Spleen (tissue), 11 donors: ENCODE results near the gene MSMB. TPM values are rescaled to one million over a fixed set of nuclear protein-coding genes. Genes with fewer than 3 reads are reported as not detected.
"Not testable (repeated sequence)": the region's sequence is repeated elsewhere in the genome, so short reads cannot be mapped to it uniquely, and the experiment has no call there.

Experiments
- DNase-seq: peaks from one replicate; pipeline ENCODE4 v3.0.0-alpha.2; 2020
- H3K27ac ChIP-seq, 8 donors: fragments of 200-600 bp; sonication (generic) in 7 of 8; 1 replicate in 4 of 8; 2 replicates in 4 of 8; pipeline versions ENCODE4 v1.5.0 to v1.8.0; 2016 to 2021; ENCODE audit warnings: inconsistent platforms in 4 of 8, mild to moderate bottlenecking in 4 of 8, moderate library complexity in 1 of 8
- H3K27me3 ChIP-seq, 7 donors: fragments of 200-600 bp; sonication (generic) in 6 of 7; replicated peaks in 1 of 7; 1 replicate in 4 of 7; 2 replicates in 3 of 7; pipeline versions ENCODE4 v1.5.0 to v1.8.0; 2016 to 2021; ENCODE audit warnings: inconsistent platforms in 3 of 7, mild to moderate bottlenecking in 1 of 7
- H3K36me3 ChIP-seq, 6 donors: fragments of 200-600 bp; sonication (generic) in 5 of 6; 1 replicate in 4 of 6; 2 replicates in 2 of 6; pipeline versions ENCODE4 v1.5.0 to v1.8.0; 2016 to 2021; ENCODE audit warnings: inconsistent platforms in 2 of 6
- H3K4me1 ChIP-seq, 6 donors: fragments of 200-600 bp; sonication (generic) in 5 of 6; 1 replicate in 3 of 6; 2 replicates in 3 of 6; pipeline versions ENCODE4 v1.5.0 to v1.8.0; 2016 to 2021; ENCODE audit warnings: inconsistent platforms in 3 of 6
- H3K4me3 ChIP-seq, 8 donors: fragments of 200-600 bp; sonication (generic) in 7 of 8; 1 replicate in 4 of 8; 2 replicates in 4 of 8; pipeline versions ENCODE4 v1.5.0 to v1.8.0; 2016 to 2021; ENCODE audit warnings: inconsistent platforms in 4 of 8, mild to moderate bottlenecking in 4 of 8, moderate library complexity in 2 of 8
- H3K9me3 ChIP-seq, 8 donors: fragments of 200-600 bp; sonication (generic) in 7 of 8; 1 replicate in 4 of 8; 2 replicates in 4 of 8; pipeline versions ENCODE4 v1.5.0 to v1.8.0; 2016 to 2021; ENCODE audit warnings: inconsistent platforms in 4 of 8
- POLR2A ChIP-seq, 3 donors: fragments of 450-650 bp; IDR thresholded peaks; one replicate each; pipeline ENCODE4 v1.5.1; 2017; ENCODE audit warnings: antibody characterized with exemption in 3 of 3, mild to moderate bottlenecking in 1 of 3
- POLR2AphosphoS5 ChIP-seq, 3 donors: sonication (generic); formaldehyde crosslinking; IDR thresholded peaks; one replicate each; pipeline ENCODE4 v1.5.1; 2017; ENCODE audit warnings: antibody characterized with exemption in 3 of 3
- WGBS, 5 donors: extraction: QIAGEN DNeasy Blood & Tissue Kit in 3 of 5; methylation state at CpG; one replicate each; pipeline versions ENCODE4 v1.1.5 to v1.1.7; 2013 to 2018; 5-methylcytosine and 5-hydroxymethylcytosine counted together
- intact Hi-C: fragments of 100-400 bp; cut with DNase I; formaldehyde crosslinking; loops from one replicate; pipeline ENCODE4 v1.15.0; 2023; ENCODE audit warnings: low total_unique reads
- polyA plus RNA-seq, 3 donors: library from polyadenylated mRNA; stranded (reverse); fragments of 200-250 nt; gene quantifications; one replicate each; pipeline ENCODE4 v1.2.1, GENCODE V29; 2013
- total RNA-seq, 7 donors: library from RNA; depleted of rRNA in 3 of 7; stranded (reverse); fragments of >200 nt in 3 of 7; fragmentation: NEBNext Ultra II Directional in 4 of 7; extraction: Animal tissue kit (Norgen Biotek cat#: 25700) in 4 of 7; gene quantifications; one replicate each; pipeline versions ENCODE4 v1.1.0 to v1.2.1, GENCODE V29; 2016 to 2021
- TF ChIP-seq, protein P1 (sequence below), 11 experiments: fragments of 200-600 bp in 7 of 11; fragments of 450-650 bp in 4 of 11; sonication (generic) in 4 of 11; IDR thresholded peaks in 8 of 11; conservative IDR thresholded peaks in 3 of 11; 1 replicate in 7 of 11; 2 replicates in 4 of 11; pipeline versions ENCODE4 v1.4.0 to v1.8.0; 2016 to 2021; ENCODE audit warnings: antibody characterized with exemption in 11 of 11, inconsistent platforms in 4 of 11, mild to moderate bottlenecking in 1 of 11
- donor health status: healthy with polysubstance abuse.
- donor health status: DM: no; HTN: no; CAD: no; lungs with moderate emphysema.
- donor health status: DM: no; HTN: no; CAD: no.
- donor health status: Bipolar disorder and iron deficiency.
- donor health status: healthy.
- donor health status: DM: no; HTN: no; CAD: no.
- donor health status: DM: yes; HTN: yes; CAD: no.

MSMB gene
- total and polyA plus RNA-seq, 10 donors = not detected

GRCh38 chr10:46052057-46052790 is 6.2 kb upstream of the MSMB start:
- Histone ChIP-seq H3K27ac (no peak overlapping the region), H3K4me1 (peaks cover 0 to 5% (median 0%) of the 10 kb centered on the region in 6 donors), H3K36me3 (no peaks in the 10 kb centered on the region), H3K27me3 (peaks cover 0 to 5% (median 0%) of the 10 kb centered on the region in 7 donors), H3K4me3 (no peak overlapping the region), H3K9me3 (peaks cover 0 to 10% (median 7%) of the 10 kb centered on the region in 8 donors)
- no peak for DNase-seq
- WGBS, 5 donors = 66 to 77% (median 73%) methylated on average over 7 of the region's 7 CpGs
- TF ChIP-seq POLR2A (IDR thresholded peaks at IDR 0.05) (no peak), POLR2AphosphoS5 (IDR thresholded peaks at IDR 0.05) (no peak)
- TF ChIP-seq, protein P1, sequence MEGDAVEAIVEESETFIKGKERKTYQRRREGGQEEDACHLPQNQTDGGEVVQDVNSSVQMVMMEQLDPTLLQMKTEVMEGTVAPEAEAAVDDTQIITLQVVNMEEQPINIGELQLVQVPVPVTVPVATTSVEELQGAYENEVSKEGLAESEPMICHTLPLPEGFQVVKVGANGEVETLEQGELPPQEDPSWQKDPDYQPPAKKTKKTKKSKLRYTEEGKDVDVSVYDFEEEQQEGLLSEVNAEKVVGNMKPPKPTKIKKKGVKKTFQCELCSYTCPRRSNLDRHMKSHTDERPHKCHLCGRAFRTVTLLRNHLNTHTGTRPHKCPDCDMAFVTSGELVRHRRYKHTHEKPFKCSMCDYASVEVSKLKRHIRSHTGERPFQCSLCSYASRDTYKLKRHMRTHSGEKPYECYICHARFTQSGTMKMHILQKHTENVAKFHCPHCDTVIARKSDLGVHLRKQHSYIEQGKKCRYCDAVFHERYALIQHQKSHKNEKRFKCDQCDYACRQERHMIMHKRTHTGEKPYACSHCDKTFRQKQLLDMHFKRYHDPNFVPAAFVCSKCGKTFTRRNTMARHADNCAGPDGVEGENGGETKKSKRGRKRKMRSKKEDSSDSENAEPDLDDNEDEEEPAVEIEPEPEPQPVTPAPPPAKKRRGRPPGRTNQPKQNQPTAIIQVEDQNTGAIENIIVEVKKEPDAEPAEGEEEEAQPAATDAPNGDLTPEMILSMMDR (IDR thresholded peaks at IDR 0.05 in 8 of 11, conservative IDR thresholded peaks at IDR 0.05 in 3 of 11) = no peak
- intact Hi-C loops = no loop called here

GRCh38 chr10:46050941-46051623 is 5.0 kb upstream of the MSMB start:
- intact Hi-C loops = no loop called here
- Histone ChIP-seq H3K4me1 (peaks cover 0 to 5% (median 0%) of the 10 kb centered on the region in 6 donors), H3K27me3 (peaks cover 0 to 5% (median 0%) of the 10 kb centered on the region in 7 donors), H3K4me3 (no peak overlapping the region), H3K9me3 (no peaks in the 10 kb centered on the region), H3K27ac (no peak overlapping the region), H3K36me3 (no peaks in the 10 kb centered on the region)
- no peak for TF ChIP-seq POLR2AphosphoS5 (IDR thresholded peaks at IDR 0.05)
- TF ChIP-seq POLR2A (IDR thresholded peaks at IDR 0.05) = no peak
- TF ChIP-seq, protein P1 (IDR thresholded peaks at IDR 0.05 in 8 of 11, conservative IDR thresholded peaks at IDR 0.05 in 3 of 11) = no peak
- no peak for DNase-seq
- WGBS, 5 donors = 31 to 72% (median 50%) methylated on average over 11 of the region's 11 CpGs

- H3K27ac ChIP-seq, H3K4me1 ChIP-seq, H3K27me3 ChIP-seq, H3K36me3 ChIP-seq, H3K9me3 ChIP-seq, H3K4me3 ChIP-seq, DNase-seq, intact Hi-C loops: not testable (repeated sequence)
- WGBS, 5 donors = 94 to 99% (median 95%) methylated on average over 11 of the region's 11 CpGs
Measured at GRCh38 chr10:46049497-46049831, 3.4 kb upstream of the MSMB start.

- Histone ChIP-seq H3K36me3 (no peaks in the 10 kb centered on the region), H3K9me3 (no peaks in the 10 kb centered on the region), H3K27ac (no peak overlapping the region), H3K4me1 (no peaks in the 10 kb centered on the region), H3K27me3 (peaks cover 0 to 5% (median 0%) of the 10 kb centered on the region in 7 donors), H3K4me3 (no peak overlapping the region)
- WGBS, 5 donors = 53 to 87% (median 61%) methylated on average over 2 of the region's 2 CpGs
- DNase-seq = no peak
- TF ChIP-seq POLR2AphosphoS5 (IDR thresholded peaks at IDR 0.05) = no peak
- no peak for TF ChIP-seq POLR2A (IDR thresholded peaks at IDR 0.05)
- TF ChIP-seq, protein P1 (IDR thresholded peaks at IDR 0.05 in 8 of 11, conservative IDR thresholded peaks at IDR 0.05 in 3 of 11) = no peak
- intact Hi-C loops = no loop called here
Measured at GRCh38 chr10:46048152-46048551, 2.1 kb upstream of the MSMB start.
